GM21786 (cell line): ENCODE data around the gene PHLDA1.

Experiments
- ATAC-seq: cut with Tn5 transposase; IDR thresholded peaks from one replicate; pipeline ENCODE4 v1.9.1; 2021; ENCODE audit not compliant: unreplicated experiment

Gene PHLDA1

DNA sequence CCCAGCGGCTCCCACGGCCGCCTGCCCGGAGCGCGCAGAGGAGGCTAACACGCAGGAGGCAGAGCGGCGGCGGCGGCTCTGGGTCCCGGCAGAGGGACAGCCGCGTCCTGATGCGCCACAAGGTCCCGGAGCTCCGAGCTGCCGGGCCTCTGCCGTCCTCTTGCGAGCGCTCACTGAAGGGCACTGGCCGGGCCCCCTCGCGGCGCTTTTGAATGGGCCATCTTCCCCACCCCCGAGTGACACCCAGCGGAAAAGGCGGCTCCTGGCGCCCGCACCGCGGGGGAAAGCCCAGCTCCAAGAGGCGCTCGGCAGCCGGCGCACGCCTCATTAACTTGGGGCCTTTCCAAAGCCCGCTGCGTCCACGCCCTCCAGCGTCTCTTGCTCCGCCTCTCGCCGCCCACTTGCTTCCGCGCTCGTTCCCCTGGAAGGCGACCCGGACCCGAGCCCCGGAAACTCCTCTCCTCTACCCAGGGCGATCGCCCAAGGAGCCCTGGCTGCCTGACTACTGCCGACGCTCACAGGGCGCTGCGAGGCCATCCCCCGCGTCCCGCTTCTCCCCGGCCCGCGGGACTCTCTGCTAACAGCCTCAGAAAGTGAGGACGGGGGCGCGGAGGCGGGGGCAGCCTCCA lies at the start of gene PHLDA1:
Gene PHLDA1 (minus strand): TSS at position 363 of the 629 bp plus-strand sequence.
- ATAC-seq: peak; percentile 79

DNA sequence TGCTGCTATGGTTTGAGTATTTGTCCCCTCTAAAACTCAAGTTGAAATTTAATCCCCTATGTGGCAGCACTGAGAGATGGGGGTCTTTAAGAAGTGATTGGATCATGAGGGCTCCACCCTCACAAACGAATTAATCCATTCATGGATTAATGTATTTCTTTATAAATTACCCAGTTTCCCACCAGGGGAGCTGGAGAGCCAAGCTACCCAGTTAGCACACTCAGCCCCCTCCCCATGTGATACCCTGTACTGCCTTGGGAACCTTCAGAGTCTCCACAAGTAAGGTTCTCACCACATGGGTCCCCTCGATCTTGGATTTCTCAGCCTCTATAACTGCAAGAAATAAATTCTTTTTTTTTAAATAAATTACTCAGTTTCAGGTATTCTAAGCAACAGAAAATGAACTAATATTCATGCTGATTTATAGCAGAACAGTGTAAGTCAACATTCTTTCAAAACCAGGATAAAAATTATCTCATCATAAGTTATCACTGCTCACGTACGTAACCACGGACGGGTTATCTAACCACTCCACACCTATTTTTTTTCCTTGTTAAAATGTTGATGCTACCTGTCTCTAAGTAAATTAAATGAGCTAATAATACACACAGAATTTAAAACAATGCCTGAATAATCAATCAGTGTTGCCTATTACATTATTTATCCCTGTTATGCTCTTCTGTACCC lies 49.3 kb upstream of the PHLDA1 start:
- ATAC-seq: no peak

DNA sequence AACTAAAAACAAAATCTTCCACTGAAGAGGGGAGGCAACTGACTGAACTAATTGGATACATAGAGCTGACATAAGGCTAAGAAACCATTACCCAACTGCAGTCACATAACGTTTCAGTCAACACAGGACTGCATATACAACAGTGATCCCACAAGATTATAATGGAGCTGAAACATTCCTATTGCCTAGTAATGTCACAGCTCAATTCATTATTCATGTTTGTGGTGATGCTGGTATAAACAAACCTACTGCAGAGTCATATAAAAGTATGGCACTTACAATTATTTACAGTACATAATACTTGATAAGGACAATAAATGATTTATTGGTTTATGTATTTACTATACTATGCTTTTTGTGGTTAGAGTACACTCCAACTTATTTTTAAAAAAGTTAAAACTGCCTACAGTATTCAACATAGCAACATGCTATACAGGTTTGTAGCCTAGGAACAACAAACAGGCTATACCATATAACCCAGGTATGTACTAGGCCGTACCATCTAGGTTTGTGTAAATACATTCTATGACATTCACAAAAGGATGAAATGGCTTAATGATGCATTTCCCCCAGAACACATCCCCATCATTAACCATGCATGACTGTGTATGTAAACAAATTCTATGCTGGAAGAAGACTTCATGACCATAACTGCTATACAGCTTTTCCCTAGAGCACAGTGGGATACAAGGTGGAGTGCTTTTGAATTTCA lies 48.6 kb upstream of the PHLDA1 start:
- no peak for ATAC-seq

DNA sequence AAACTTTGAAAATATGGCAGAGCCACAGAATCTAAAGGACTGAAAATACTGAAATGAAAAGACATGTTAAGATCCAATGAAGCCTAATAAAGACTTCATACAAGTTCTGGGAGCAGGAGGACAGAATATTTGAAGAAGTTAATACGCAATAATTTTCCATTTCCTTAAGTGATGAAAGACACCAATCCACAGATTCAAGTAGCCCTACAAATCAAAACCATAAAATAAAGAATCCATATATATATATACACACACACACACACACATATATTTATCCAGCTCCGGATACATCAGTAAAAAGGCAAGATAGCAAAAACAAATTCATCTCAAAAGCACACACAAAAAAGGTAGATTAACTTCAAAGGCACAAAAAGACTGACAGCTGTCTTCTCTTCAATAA lies 47.2 kb upstream of the PHLDA1 start:
- no peak for ATAC-seq

DNA sequence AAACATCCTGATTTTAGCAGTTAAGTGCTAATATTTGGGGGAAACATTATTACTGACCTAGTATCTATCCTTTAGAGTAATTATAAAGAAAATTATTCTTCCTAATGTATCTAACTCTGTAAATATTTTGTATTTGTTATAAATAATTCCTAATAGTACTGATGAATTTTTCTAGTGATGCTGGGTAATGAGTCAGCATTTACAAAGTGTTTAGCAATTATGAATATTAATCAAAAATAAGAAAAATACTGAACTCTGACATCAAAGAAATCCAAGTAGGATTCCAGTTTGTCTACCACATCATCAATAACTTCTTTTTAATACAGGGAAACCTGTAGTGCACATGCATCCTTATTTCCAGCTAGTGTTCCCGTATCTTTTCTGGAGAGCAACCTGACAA lies 43.9 kb upstream of the PHLDA1 start:
- ATAC-seq: no peak

DNA sequence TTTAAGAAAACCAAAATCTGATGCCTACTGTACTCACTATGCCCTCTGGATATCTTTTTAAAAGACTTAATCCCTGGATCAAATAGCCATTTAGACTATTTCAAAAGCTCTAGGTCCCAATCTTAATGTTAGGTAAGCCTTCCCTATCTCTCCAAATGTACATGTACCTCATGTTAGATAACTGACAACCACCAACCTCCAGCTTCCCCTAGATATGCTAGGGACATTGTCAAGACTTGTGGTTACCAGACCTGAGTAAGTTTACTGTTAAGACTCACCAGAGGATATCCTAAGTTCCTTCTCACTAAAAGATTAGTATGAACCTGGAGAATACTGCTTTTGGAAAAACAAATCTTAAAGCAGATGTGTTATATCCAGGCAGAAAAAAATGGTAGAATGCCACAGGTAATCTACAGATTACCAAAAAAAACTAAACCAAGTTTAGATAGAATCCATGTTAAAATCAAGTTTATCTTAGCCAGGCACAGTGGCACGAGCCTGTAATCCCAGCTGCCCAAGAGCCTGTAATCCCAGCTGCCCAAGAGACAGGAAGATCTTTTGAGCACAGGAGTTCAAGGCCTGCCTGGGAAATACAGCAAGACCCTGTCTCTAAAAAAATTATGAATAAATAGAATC lies 43.2 kb upstream of the PHLDA1 start:
- ATAC-seq: no peak

DNA sequence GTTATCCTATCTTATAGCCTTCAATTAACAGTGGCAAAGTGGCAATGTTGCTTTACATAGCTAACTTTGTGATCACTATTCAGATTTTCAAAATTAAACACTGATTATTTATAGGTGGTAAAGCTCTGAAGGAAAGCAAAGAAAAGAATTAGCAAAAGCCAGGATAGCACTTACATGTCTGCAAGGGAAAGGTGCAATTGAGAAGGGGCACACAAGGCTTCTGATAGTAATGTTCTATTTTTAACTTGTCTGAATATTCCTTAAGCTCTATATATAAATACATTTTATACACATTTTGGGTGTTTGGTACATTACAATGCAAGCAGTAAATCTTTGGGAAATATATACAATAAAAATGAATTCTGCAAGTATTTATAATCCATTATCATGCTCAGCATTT lies 42.0 kb upstream of the PHLDA1 start:
- no peak for ATAC-seq

DNA sequence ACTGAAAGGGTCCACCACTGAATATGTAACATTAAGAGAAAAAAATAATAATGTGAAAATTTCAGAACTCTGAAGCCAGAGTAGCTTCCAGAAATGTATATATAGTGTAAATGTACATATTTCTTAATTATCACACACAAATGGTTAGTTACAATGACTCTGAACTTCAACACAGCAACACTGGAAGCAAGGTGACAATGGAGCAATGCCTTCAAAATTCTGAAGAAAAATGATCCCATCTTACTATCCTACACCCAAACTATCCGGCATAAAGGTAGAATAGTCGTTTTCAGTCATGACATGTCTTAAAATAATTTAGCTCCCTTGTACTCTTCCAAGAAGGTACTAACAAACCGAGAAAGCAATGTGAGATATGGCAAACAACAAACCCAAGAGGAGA lies 41.0 kb upstream of the PHLDA1 start:
- ATAC-seq: no peak

DNA sequence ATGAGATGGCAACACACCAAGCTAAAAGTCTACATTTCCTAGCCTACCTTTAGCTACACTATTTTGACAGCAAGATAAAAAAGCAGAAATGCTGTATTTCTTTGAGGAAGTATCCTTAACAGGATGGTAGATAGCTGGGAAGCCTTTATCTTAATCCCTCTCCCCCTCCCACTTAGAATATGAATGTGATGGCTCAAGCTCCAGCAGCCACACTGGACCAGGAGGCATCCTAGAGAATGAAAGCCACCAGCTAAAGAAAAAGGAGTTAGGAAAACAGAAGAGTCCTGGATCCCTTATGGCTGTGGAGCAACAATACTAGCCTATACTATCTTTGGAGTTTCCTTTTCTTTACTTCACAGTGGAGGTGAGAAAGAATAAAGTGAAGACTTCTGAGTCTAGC lies 37.8 kb upstream of the PHLDA1 start:
- no peak for ATAC-seq

DNA sequence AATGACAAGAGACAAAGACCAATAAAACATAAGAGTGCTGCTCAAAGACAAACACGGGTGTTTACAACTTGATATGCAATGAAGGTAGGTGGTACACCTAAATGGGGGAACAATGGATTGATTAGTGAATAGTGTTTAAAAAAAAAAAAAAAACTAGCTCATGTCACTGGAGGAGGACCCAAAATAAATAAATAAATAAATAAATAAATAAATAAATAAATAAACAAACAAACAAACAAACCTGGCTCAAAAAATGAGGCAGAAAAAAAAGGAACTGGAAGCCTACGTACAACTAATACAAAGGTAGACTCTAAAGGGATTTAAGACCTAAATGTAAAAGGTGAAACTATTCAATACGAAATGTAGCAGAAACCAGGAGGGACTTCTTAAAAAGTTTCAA lies 34.3 kb upstream of the PHLDA1 start:
- ATAC-seq: no peak

DNA sequence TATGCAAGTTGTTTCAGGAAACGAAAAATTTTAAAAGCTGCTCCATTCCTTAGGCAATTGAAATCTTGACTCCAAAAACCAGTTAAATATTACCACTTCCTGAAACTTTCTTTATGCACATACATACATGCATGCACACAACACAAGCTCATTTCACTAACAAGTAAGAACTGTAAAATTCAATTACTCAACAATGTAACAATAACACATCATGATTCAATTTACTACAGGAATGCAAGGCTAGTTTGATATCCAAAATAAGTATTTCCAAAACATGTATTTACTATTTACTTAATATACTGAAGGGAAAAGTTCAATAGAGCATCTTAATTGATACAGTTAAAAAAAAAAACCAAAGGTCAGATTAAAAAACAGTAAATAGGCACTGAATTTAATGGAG lies 33.3 kb upstream of the PHLDA1 start:
- ATAC-seq: no peak

DNA sequence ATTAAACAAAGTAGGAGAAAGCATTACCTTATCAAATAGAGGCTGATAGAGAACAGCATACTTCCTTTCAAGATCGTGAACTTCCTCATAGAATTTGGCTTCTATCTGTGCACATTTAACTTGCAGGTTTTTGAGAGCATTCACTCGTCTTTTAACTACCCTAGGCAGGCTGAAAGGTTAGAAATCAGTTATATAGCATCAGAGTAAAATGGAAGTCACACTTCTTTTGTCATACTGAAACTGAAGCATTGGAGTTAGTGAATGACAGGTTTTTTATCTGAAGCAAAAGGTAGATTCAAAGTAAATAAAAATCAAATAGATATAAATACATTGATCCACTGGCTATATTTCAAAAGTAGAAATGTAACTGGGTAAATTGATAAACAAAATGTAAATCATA lies 28.5 kb upstream of the PHLDA1 start:
- ATAC-seq: no peak

DNA sequence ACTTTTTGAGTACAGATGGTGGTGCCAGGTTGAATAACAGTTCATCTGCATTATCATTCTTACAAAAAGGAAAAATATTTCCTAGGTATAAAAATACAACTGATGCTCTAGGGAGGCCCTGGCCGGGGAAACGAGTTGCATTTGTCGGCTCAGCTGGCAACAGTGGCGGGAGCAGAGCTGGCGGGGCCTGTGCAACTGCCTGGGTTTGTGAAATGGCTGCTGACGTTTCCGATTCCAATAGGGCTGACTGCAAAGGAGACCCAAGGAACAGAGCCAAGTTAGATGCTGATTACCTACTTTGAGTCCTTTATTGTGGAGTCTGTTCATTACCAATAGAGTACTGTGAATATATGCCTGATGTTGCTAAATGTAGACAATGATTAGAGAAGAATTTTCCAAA lies 25.8 kb upstream of the PHLDA1 start:
- no peak for ATAC-seq

DNA sequence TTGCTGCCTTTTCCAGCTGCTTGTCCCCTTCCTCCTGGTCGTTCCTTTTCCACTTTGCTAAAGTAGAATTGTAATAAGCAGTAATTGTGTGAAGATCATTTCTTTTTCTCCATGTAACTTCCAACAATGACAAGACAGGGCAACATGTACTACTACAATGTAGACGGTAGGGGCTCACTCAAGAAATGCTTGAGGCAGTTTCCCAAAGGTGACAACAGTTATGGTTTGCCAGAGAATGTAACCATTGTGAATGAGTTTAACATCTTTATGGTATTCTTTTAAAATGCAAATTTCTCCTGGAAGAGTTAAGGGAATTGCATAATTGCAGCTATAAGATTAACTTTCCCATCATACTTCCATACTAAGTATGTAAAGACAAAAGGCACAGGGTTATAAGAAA lies 23.8 kb upstream of the PHLDA1 start:
- no peak for ATAC-seq

DNA sequence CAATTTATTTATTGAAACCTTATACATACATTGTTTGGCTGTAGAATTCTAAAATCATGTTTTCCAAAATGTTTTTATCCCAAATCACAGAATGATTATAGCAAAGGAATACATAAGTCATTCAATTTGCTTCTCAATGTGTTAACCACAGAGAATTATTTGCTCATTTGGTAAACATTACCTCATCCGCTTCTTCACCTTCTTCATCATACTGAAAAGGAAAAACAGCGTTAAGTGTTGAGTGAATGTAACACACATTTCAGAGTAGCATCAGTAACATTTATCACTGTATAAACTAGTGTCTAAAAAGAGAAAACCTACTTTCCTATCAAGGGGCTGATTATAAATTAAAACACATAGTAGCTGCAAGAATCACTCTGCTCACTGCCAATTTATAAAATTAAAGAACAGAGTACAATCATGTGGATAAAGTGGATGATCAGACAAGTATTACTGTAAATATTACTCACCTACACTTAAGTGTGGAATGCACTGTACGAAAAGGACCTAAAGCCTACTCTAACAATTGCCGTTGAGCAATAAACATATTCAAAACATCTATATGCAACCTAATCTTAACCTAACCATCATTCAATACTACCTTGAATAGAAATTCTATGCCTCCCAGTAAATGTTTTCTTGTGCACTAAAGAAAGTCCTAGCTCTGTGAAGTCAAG lies 18.1 kb upstream of the PHLDA1 start:
- no peak for ATAC-seq

DNA sequence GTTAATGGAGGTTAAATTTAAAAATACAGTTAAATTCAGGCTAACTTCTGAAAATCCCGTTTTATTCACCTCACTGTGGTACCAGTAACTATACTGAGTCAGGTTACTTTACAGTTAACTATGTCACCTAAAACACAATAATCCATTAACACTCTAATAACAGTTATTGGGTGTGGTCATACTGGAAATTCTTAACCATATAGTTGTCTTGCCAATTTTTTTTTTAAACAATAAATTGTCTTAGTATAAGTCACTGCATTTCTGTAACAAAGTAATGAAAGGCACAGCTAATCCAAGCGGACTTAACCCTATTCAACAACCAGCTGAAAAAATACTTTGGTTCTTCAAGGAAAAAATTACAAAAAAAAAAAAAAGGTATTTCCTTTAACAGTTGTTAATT lies 16.2 kb upstream of the PHLDA1 start:
- no peak for ATAC-seq

DNA sequence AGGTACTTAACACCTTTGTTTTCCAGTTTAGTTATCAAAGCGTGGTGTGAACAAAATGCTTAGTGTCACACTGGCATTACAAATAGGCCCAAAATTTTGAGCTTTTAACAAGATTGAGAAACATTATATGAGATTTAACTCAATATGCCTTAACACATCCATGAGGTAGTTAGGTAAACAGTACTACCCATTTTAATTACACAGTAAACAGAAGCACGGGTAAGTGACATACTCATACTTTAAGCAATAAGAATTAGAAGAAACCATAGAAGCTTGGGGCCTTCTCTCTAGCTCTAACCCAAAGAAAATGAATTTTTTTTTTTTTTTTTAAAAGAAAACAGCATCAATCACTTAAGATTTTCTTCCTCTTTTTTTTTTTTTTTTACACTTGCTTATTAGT lies 15.5 kb upstream of the PHLDA1 start:
- no peak for ATAC-seq

DNA sequence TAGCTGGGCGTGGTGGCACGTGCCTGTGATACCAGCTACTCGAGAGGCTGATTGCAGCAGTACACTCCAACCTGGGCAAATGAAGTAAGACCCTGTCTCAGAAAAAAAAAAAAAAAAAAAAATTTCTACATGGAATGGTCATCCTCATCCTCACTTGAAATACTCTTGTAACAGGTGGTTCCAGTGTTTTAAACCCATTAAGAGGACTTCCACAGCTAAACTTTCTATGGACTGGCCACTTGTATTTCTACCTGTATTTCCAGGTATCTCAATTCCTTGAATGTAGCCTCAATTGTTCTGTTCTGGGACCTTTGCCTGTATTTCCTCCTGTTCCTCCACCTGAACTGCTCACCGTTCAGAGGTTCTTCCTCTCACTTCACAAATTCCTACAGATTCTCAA lies 11.8 kb upstream of the PHLDA1 start:
- ATAC-seq: no peak

DNA sequence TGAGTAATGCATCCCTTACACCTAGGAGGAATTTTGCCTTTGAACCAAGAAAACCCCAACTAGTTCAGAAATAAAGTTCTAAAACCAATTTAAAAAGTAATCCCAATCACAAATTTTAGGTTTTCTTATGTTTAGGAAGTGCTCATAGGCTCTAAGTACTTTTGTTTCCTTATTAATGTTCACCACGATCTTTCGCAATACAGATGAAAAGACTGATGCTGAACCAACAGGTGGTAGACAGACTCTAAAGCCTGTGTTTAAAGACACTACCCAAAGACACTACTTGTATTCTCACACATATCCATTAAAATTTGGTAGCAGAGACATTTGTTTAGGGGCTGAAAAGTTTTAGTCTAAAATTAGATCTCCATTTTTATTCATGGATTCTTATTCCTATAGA lies 10.6 kb upstream of the PHLDA1 start:
- no peak for ATAC-seq

DNA sequence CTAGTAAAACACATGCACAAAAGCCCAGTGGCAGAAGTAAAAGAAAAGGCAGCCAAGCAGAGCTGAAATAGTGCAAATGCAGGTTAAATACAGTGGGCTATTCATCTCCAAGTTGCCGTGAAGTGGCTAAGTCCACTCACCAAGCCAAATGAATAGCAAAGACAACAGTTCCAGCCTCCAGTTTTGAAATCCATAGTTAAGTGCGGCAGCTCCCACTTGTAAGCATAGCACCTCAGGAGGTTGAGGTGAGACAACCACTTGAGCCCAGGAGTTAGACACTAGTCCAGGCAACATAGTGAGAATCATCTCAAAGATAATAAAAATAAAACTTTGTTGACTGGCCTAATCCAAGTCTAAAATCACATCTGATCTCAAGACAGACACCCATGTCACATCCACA lies 9.8 kb upstream of the PHLDA1 start:
- ATAC-seq: no peak

DNA sequence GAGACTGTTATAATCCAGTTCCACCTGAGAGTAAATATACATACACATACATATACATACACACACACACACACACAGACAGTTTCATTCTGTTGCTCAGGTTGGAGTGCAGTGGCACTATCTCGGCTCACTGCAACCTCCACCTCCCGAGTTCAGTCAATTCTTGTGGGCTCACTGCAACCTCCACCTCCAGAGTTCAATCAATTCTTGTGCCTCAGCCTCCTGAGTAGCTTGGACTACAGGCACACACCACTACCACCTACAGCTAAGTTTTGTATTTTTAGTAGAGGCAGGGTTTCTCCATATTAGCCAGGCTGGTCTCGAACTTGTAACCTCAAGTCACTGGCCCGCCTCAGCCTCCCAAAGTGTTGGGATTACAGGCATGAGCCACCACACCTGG lies 8.9 kb upstream of the PHLDA1 start:
- ATAC-seq: no peak
